Neutrophil (primary cell): ENCODE measurements around the gene PLIN5.

ENCODE experiments used
- H3K27ac ChIP-seq: fragments of 200-600 bp; sonication (generic); 2 replicates; pipeline ENCODE4 v1.5.1; 2016; ENCODE audit warnings: mild to moderate bottlenecking, moderate library complexity
- H3K27me3 ChIP-seq: fragments of 200-600 bp; sonication (generic); 2 replicates; pipeline ENCODE4 v1.6.0; 2016; ENCODE audit warnings: mild to moderate bottlenecking
- H3K36me3 ChIP-seq: fragments of 200-600 bp; sonication (generic); 2 replicates; pipeline ENCODE4 v1.5.1; 2017
- H3K4me1 ChIP-seq, 2 experiments: fragments of 200-600 bp in 1 of 2; sonication (generic) in 1 of 2; 1 replicate in 1 of 2; 2 replicates in 1 of 2; pipeline versions ENCODE4 v1.5.1 to v1.6.1; 2013 to 2016; ENCODE audit warnings: low read depth in 1 of 2, low read length in 1 of 2, mild to moderate bottlenecking in 1 of 2, moderate library complexity in 1 of 2; ENCODE audit not compliant: control insufficient read depth in 1 of 2, insufficient read depth in 1 of 2
- H3K4me3 ChIP-seq, 2 experiments: fragments of 200-600 bp in 1 of 2; sonication (generic) in 1 of 2; 1 replicate in 1 of 2; 2 replicates in 1 of 2; pipeline ENCODE4 v1.5.1; 2013 to 2016; ENCODE audit warnings: low read depth in 1 of 2, low read length in 1 of 2, mild to moderate bottlenecking in 1 of 2, moderate library complexity in 1 of 2
- H3K9me3 ChIP-seq: fragments of 200-600 bp; sonication (generic); 2 replicates; pipeline ENCODE4 v1.5.1; 2016
- TF ChIP-seq, protein P1 (sequence below): fragments of 200-600 bp; sonication (generic); IDR thresholded peaks from 2 replicates; pipeline ENCODE4 v1.5.1; 2016; ENCODE audit warnings: antibody characterized with exemption

Gene PLIN5

DNA sequence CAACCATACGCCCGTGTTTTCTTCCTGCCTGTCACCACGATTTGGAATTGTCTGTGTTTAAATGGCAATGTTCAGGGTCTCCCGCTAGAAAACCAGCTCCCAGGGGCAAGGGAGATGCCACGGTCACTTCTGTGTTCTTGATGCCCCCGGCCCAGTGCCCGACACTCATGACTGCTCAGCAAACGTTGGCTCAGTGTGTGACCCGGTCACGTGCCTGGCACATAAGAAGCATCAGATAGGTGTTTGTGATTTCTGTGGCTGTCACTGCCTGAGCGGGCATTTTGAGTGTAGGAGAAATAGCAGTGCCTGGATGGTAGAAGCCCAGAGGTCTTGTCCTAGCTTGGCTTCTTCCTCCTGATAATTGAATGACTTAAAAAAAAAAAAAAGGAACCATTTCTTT is 47.5 kb downstream of the PLIN5 start:
- H3K4me3 ChIP-seq, result no peak overlapping the region
- no peaks in the 10 kb centered on the region for H3K4me1 ChIP-seq
- TF ChIP-seq, protein P1, sequence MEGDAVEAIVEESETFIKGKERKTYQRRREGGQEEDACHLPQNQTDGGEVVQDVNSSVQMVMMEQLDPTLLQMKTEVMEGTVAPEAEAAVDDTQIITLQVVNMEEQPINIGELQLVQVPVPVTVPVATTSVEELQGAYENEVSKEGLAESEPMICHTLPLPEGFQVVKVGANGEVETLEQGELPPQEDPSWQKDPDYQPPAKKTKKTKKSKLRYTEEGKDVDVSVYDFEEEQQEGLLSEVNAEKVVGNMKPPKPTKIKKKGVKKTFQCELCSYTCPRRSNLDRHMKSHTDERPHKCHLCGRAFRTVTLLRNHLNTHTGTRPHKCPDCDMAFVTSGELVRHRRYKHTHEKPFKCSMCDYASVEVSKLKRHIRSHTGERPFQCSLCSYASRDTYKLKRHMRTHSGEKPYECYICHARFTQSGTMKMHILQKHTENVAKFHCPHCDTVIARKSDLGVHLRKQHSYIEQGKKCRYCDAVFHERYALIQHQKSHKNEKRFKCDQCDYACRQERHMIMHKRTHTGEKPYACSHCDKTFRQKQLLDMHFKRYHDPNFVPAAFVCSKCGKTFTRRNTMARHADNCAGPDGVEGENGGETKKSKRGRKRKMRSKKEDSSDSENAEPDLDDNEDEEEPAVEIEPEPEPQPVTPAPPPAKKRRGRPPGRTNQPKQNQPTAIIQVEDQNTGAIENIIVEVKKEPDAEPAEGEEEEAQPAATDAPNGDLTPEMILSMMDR, result no peak
- H3K27ac ChIP-seq, result no peak overlapping the region
- H3K36me3 ChIP-seq, result peaks cover 62% of the 10 kb centered on the region
- H3K9me3 ChIP-seq, result no peaks in the 10 kb centered on the region
- H3K27me3 ChIP-seq, result no peaks in the 10 kb centered on the region

GRCh38 chr19:4483385-4483784 is 51.6 kb downstream of the PLIN5 start:
- Histone ChIP-seq H3K9me3 (no peaks in the 10 kb centered on the region), H3K4me3 (no peak overlapping the region), H3K4me1 (no peaks in the 10 kb centered on the region), H3K27me3 (no peaks in the 10 kb centered on the region), H3K27ac (no peak overlapping the region), H3K36me3 (peaks cover 51% of the 10 kb centered on the region)
- TF ChIP-seq, protein P1, result no peak

DNA sequence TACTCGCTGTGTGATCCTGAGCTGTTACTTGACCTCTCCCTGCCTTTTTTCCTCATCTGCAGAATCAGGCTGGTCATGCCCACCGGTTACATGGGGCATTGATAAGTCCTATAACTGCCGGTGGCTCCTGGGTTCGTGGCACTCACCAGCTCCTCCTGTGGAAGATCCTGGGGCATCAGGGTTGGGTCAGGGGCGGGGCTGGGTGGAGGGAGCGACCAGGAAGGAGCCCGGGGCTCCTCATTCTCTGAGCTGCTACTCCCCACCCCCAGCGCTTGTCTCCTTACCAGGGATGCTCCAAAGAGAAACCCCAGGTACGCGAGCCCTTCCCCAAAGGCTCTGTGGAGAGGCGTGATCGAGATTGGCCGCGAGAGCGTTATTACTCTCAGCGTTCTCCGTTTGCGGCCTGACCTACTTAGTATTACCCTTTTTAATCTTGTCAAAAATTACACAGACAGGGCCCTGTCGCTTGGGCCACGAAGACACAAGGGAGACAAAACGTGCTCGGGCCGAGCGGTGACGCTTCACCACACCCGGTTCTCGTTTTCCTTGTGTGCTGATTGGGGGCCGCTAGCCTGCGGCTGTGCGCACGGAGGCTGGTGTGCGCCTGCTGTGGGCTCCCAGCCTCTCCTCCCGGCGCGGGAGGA is 52.2 kb downstream of the PLIN5 start:
- H3K9me3 ChIP-seq, result no peaks in the 10 kb centered on the region
- H3K27me3 ChIP-seq, result no peaks in the 10 kb centered on the region
- TF ChIP-seq, protein P1, result no peak
- no peaks in the 10 kb centered on the region for H3K4me1 ChIP-seq
- no peak overlapping the region for H3K4me3 ChIP-seq
- H3K27ac ChIP-seq, result no peak overlapping the region
- peaks cover 52% of the 10 kb centered on the region for H3K36me3 ChIP-seq

- peaks cover 21 to 26% of the 10 kb centered on the region in 2 experiments for H3K4me1 ChIP-seq
- H3K36me3 ChIP-seq, result peaks cover 45% of the 10 kb centered on the region
- TF ChIP-seq, protein P1, result no peak
Observed at GRCh38 chr19:4477034-4477801, 57.8 kb downstream of the PLIN5 start.

DNA sequence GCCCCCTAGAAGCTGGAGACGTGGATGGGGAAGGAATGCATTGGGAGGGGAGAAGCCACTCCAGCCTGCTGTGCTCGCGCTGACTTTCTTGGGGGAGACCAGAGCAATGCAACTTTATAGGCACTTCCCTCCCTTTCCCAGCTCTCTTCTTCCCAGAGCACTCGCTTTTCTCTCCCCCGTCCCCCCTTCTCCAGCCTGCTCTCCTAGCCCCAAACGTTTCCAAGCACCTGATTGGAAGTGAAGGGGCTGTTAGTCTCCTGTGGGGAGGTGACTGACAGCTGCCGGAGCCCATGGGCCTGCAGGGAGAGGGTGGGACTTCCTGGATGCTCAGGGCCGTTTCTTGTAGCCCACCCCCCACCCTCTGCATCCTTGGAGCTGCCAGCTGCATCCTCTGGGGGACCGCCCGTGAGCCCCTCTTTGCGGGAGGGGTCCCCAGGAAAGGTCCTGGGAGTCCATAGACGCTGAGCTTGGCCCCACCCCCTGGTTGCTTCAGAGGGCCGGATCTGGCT is 60.5 kb downstream of the PLIN5 start:
- TF ChIP-seq, protein P1, result no peak
- Histone ChIP-seq H3K4me3 (no peak overlapping the region), H3K27ac (peak overlapping the region; percentile 13), H3K27me3 (no peaks in the 10 kb centered on the region), H3K36me3 (peaks cover 39% of the 10 kb centered on the region), H3K9me3 (no peaks in the 10 kb centered on the region), H3K4me1 (peaks cover 29 to 35% of the 10 kb centered on the region in 2 experiments)

More at GRCh38 chr19:4477034-4477801, 57.8 kb downstream of the PLIN5 start:
- Histone ChIP-seq H3K4me3 (no peak overlapping the region), H3K27me3 (no peaks in the 10 kb centered on the region), H3K27ac (no peak overlapping the region), H3K9me3 (no peaks in the 10 kb centered on the region)
